ENCODE measurements around the gene WRAP73.

- TF ChIP-seq CTCF (IDR thresholded peaks at IDR 0.05), result no peak
- TF ChIP-seq POLR2A (IDR thresholded peaks at IDR 0.05; ENCODE audit: low read depth), result no peak
- no peak for TF ChIP-seq POLR2AphosphoS5 (IDR thresholded peaks at IDR 0.05)
- TF ChIP-seq EP300 (IDR thresholded peaks at IDR 0.05), result no peak
These were observed 26.9 kb upstream of the WRAP73 start for GRCh38 chr1:3676581-3677470.
